Suprapubic skin (tissue), 4 donors: ENCODE data around the gene GTSE1.

ENCODE experiments used
- EP300 ChIP-seq: sonication (generic); formaldehyde crosslinking; IDR thresholded peaks from one replicate; pipeline ENCODE4 v1.6.1; 2017; ENCODE audit warnings: antibody characterized with exemption
- POLR2A ChIP-seq, 2 donors: fragments of 450-650 bp; IDR thresholded peaks; one replicate each; pipeline ENCODE4 v1.6.1; 2017; ENCODE audit warnings: antibody characterized with exemption in 2 of 2, mild to moderate bottlenecking in 2 of 2, moderate library complexity in 2 of 2
- POLR2AphosphoS5 ChIP-seq, 3 donors: sonication (generic); formaldehyde crosslinking; IDR thresholded peaks; one replicate each; pipeline ENCODE4 v1.6.1; 2017; ENCODE audit warnings: antibody characterized with exemption in 3 of 3
- TF ChIP-seq, protein P1 (sequence below), 2 donors: fragments of 200-600 bp in 1 of 2; fragments of 450-650 bp in 1 of 2; sonication (generic) in 1 of 2; IDR thresholded peaks; one replicate each; pipeline ENCODE4 v1.5.1; 2016 to 2019; ENCODE audit warnings: antibody characterized with exemption in 2 of 2, mild to moderate bottlenecking in 1 of 2, moderate library complexity in 1 of 2

DNA sequence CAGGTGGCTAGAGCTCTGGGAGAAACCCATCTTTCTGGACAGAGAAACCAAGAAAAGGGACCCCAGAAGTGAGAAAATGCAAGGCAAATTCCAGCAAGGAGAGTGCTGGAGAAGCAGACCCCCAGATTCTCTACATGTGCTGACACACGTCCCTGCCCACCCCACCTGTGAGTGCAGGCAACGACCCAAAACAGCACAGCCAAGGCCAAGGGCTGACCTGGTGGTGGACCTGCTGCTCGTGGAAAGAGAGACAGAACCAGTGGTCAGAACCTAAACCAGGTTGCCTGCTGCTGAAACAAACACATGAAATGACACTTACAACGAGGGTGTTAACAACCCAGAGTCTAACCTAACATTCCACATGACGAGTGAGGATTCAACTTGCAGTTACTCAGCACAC is 63.4 kb downstream of the GTSE1 start:
- TF ChIP-seq, protein P1, sequence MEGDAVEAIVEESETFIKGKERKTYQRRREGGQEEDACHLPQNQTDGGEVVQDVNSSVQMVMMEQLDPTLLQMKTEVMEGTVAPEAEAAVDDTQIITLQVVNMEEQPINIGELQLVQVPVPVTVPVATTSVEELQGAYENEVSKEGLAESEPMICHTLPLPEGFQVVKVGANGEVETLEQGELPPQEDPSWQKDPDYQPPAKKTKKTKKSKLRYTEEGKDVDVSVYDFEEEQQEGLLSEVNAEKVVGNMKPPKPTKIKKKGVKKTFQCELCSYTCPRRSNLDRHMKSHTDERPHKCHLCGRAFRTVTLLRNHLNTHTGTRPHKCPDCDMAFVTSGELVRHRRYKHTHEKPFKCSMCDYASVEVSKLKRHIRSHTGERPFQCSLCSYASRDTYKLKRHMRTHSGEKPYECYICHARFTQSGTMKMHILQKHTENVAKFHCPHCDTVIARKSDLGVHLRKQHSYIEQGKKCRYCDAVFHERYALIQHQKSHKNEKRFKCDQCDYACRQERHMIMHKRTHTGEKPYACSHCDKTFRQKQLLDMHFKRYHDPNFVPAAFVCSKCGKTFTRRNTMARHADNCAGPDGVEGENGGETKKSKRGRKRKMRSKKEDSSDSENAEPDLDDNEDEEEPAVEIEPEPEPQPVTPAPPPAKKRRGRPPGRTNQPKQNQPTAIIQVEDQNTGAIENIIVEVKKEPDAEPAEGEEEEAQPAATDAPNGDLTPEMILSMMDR (IDR thresholded peaks at IDR 0.05), result no peak
- no peak for TF ChIP-seq POLR2A (IDR thresholded peaks at IDR 0.05)
- no peak for TF ChIP-seq POLR2AphosphoS5 (IDR thresholded peaks at IDR 0.05)
- TF ChIP-seq EP300, result no peak
